NCI-H1417 (cell line): ENCODE results near the gene SHKBP1.
"Not testable (repeated sequence)": the region's sequence is repeated elsewhere in the genome, so short reads cannot be mapped to it uniquely, and the experiment has no call there.

Experiments used
- DNase-seq, 3 experiments: peaks; one replicate each; lab custom pipeline; 2025; lab: John Stamatoyannopoulos, UW

The SHKBP1 gene

GRCh38 chr19:40585241-40585981 lies 8.7 kb downstream of the SHKBP1 start:
- no peak for DNase-seq

- no peak for DNase-seq
Observed at GRCh38 chr19:40585982-40586422, 9.3 kb downstream of the SHKBP1 start.

GRCh38 chr19:40586611-40587010 lies 9.9 kb downstream of the SHKBP1 start:
- DNase-seq, result no peak

- no peak for DNase-seq
Observed at GRCh38 chr19:40588110-40588854, 11.6 kb downstream of the SHKBP1 start.

GRCh38 chr19:40588926-40589569 lies 12.4 kb downstream of the SHKBP1 start:
- DNase-seq, result no peak

- DNase-seq, result no peak
Observed at GRCh38 chr19:40589591-40590429, 13.1 kb downstream of the SHKBP1 start.

GRCh38 chr19:40590464-40591265 lies 14.0 kb downstream of the SHKBP1 start:
- DNase-seq, result no peak

GRCh38 chr19:40591724-40592123 lies 15.1 kb downstream of the SHKBP1 start:
- DNase-seq, result not testable (repeated sequence)

GRCh38 chr19:40592170-40592569 lies 15.5 kb downstream of the SHKBP1 start:
- DNase-seq, result peak; percentile 7 to 68 (median 27)

- DNase-seq, result peak in 2 of 3 experiments; percentile 19 to 44
Observed at GRCh38 chr19:40594255-40594654, 17.6 kb downstream of the SHKBP1 start.

GRCh38 chr19:40594657-40595091 lies 18.0 kb downstream of the SHKBP1 start:
- no peak for DNase-seq

GRCh38 chr19:40596608-40597328 lies 20.1 kb downstream of the SHKBP1 start:
- peak in 2 of 3 experiments; percentile 6 to 21 for DNase-seq

- DNase-seq, result no peak
Observed at GRCh38 chr19:40597329-40597838, 20.7 kb downstream of the SHKBP1 start.

- peak; percentile 71 to 92 (median 82) for DNase-seq
Observed at GRCh38 chr19:40598121-40598917, 21.6 kb downstream of the SHKBP1 start.

- no peak for DNase-seq
Observed at GRCh38 chr19:40598918-40599307, 22.2 kb downstream of the SHKBP1 start.

- DNase-seq, result peak in 2 of 3 experiments; percentile 15 to 18
Observed at GRCh38 chr19:40599331-40599901, 22.7 kb downstream of the SHKBP1 start.

GRCh38 chr19:40599902-40600569 lies 23.4 kb downstream of the SHKBP1 start:
- peak in 1 of 3 experiments; percentile 15 for DNase-seq

GRCh38 chr19:40600570-40601133 lies 24.0 kb downstream of the SHKBP1 start:
- DNase-seq, result no peak
